HG02970 (cell line): ENCODE measurements around the gene DBR1.
A peak's percentile ranks its signal among the peaks of the same experiment; 100 is the strongest.

Experiments used
- ATAC-seq: cut with Tn5 transposase; IDR thresholded peaks from one replicate; pipeline ENCODE4 v1.9.1; 2021; ENCODE audit warnings: mild to moderate bottlenecking, moderate library complexity, moderate number of reproducible peaks; ENCODE audit not compliant: unreplicated experiment, low FRiP score

DBR1 gene

GRCh38 chr3:138174421-138175131 lies at the start of gene DBR1:
DBR1 (minus strand) TSS chr3:138174921; CDS start chr3:138174795, 126 bp downstream.
- peak; percentile 84 for ATAC-seq

GRCh38 chr3:138222942-138223287 lies 48.2 kb upstream of the DBR1 start:
- ATAC-seq = no peak

- ATAC-seq = no peak
Observed at GRCh38 chr3:138222131-138222941, 47.6 kb upstream of the DBR1 start.

GRCh38 chr3:138220788-138221187 lies 46.1 kb upstream of the DBR1 start:
- ATAC-seq = no peak

- no peak for ATAC-seq
Observed at GRCh38 chr3:138220242-138220641, 45.5 kb upstream of the DBR1 start.

GRCh38 chr3:138219255-138219654 lies 44.5 kb upstream of the DBR1 start:
- no peak for ATAC-seq

GRCh38 chr3:138213398-138214085 lies 38.8 kb upstream of the DBR1 start:
- ATAC-seq = no peak

GRCh38 chr3:138210528-138210927 lies 35.8 kb upstream of the DBR1 start:
- no peak for ATAC-seq

- ATAC-seq = no peak
Observed at GRCh38 chr3:138206196-138206595, 31.5 kb upstream of the DBR1 start.

GRCh38 chr3:138205527-138205926 lies 30.8 kb upstream of the DBR1 start:
- ATAC-seq = no peak

GRCh38 chr3:138203938-138204337 lies 29.2 kb upstream of the DBR1 start:
- no peak for ATAC-seq

- ATAC-seq = no peak
Observed at GRCh38 chr3:138202945-138203701, 28.4 kb upstream of the DBR1 start.

GRCh38 chr3:138200424-138200823 lies 25.7 kb upstream of the DBR1 start:
- no peak for ATAC-seq

GRCh38 chr3:138199851-138200250 lies 25.1 kb upstream of the DBR1 start:
- ATAC-seq = no peak

- no peak for ATAC-seq
Observed at GRCh38 chr3:138197524-138197923, 22.8 kb upstream of the DBR1 start.

GRCh38 chr3:138197058-138197457 lies 22.3 kb upstream of the DBR1 start:
- ATAC-seq = no peak

- ATAC-seq = no peak
Observed at GRCh38 chr3:138196023-138196422, 21.3 kb upstream of the DBR1 start.

GRCh38 chr3:138195481-138195880 lies 20.8 kb upstream of the DBR1 start:
- ATAC-seq = no peak

- ATAC-seq = no peak
Observed at GRCh38 chr3:138188013-138188730, 13.5 kb upstream of the DBR1 start.
